ENCODE measurements around the gene PRKCZ.

The PRKCZ gene

DNA sequence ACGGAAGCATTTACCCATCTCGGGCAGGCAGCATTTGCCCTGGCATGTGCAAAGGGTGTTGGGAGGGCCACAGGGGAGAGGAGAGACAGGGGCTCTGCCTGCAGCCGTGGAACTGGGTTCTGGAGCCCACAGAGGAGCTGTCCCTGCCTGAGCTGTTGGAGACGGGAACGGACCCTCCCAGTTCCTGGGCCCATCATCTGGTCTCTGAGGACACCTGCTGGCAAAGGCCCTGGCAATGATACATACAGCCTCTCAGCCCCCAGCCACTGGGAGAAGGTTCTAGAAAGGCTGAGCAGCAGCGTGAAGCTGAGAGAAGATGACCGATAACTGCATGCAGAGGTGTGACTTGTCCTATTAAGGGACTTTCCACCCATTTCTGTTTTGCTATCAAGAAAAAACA, 113.0 kb downstream of the PRKCZ start:
- no peak for DNase-seq

DNA sequence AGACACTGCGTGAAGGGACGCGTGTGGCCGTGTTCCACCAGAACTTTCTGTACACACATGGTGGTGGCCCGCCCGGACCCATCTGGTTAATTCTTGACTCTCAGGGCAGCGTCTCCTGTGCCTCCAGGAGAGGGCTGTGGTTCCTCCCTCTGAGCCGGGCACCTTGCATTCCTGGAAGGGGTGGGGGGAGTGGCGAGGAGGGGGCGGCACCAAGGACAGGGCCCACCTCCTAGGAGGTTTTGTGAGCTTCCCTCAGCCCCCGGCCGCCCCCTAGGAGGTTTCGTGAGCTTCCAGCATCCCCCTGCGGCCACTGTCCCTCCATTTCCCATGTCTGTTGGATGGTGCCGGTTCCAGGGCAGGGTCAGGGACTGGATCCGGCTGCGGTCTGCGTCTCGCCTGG, 115.4 kb downstream of the PRKCZ start:
- no peak for DNase-seq

DNA sequence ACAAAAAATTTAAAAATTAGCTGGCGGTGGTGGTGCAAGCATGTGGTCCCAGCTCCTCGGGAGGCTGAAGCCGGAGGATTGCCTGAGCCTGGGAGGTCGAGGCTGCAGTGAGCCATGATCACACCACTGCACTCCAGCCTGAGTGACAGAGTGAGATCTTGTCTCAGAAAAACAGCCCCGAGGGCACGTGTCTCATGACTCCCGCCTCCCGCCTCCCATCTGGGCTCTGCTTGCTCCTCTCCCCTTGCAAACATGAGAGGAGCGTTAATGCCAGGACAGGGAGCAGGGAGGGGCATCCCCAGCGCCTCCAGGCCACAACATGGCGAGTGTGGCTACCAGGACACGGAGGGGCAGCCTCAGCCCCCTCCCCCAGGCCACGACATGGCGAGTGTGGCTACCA, 116.0 kb downstream of the PRKCZ start:
- no peak for DNase-seq

GRCh38 chr1:2166695-2167094, 116.5 kb downstream of the PRKCZ start:
- no peak for DNase-seq

DNA sequence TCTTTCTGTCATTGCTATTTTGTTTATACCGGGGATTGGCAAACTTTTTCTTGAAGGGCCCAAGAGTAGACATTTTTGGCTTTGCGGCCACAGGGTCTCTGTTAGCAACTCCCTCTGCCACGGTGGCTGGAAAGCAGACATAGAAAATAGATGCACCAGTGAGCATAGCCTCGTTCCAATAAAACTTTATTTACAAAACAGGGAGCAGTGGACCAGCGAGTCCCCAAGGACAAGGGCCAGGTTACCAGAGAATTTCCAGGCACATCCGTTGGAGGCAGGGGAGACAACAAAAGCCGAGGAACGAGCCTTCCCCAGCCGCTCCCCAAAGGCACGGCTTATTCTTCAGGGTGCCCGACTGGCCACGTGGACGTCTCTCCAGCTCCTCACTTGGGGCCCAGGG, 117.9 kb downstream of the PRKCZ start:
- DNase-seq: no peak

GRCh38 chr1:2168535-2168934, 118.3 kb downstream of the PRKCZ start:
- DNase-seq: no peak

GRCh38 chr1:2169200-2169836, 119.1 kb downstream of the PRKCZ start:
- no peak for DNase-seq

GRCh38 chr1:2170211-2170610, 120.0 kb downstream of the PRKCZ start:
- DNase-seq: no peak

DNA sequence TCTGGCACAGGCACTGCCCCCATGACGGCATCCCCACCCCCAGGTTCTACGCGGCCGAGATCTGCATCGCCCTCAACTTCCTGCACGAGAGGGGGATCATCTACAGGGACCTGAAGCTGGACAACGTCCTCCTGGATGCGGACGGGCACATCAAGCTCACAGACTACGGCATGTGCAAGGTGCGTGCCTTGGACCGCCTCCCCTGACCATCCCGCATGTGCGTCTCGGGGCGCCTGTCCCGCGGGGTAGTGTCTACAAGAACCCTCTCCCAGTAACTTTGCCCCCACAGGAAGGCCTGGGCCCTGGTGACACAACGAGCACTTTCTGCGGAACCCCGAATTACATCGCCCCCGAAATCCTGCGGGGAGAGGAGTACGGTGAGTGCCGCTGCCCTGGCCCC, 121.8 kb downstream of the PRKCZ start:
- DNase-seq: no peak

DNA sequence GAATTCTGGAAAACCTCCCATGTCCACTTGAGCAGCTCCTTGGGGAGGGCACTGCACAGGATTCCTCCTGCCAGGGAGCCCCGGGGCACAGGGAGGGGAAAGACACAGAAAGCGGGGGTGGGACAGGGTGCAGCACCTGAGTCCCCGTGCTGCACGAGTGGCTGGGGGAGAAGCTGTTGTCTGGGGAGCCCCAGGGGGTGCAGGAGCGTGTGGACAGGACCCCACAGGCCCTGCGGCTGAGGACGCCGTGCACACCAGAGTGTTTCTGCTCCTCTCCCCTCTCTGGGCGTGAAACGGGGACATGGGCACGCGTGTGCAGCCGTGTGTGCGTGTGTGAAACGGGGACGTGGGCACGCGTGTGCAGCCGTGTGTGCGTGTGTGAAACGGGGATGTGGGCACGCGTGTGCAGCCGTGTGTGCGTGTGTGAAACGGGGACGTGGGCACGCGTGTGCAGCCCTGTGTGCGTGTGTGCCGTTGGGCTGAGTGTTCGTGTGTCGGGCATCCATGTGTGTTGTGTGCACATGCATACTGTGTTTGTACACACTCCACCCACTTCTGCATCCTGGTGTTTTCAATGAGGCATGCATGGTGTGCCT, 122.4 kb downstream of the PRKCZ start:
- DNase-seq: no peak

DNA sequence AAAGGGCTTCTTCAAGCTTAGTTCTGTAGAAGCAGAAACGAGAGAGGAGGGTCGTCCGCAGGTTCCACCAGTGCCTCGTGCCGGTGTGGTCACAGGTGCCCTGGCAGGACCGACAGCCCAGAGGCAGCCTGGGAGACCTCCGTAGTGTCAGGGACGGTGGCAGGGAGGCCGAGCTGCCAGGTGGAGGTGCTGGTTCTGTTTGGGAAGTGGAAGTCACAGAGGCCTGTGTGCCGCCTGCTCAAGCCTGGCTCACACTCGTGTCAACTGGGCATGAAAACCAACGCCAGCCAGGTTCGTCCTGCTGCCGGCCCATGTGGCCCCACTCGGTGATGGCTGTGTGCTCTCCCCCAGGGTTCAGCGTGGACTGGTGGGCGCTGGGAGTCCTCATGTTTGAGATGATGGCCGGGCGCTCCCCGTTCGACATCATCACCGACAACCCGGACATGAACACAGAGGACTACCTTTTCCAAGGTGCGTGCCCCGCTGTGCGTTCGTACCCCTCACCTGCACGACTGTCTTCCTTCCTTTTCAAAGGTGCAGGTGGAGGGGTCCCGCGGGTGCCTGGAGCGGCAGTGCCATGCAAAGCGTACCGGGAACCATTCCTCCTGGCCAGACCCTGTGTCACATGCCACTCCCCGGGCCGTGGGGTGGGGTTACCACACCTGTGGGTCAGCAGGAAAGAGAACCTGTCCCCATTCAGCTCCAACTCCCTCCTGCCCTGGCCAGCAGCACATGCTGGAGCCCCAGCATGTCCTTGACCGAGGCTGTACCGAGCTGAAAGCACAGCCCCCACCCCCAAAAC, 123.5 kb downstream of the PRKCZ start:
- no peak for DNase-seq

DNA sequence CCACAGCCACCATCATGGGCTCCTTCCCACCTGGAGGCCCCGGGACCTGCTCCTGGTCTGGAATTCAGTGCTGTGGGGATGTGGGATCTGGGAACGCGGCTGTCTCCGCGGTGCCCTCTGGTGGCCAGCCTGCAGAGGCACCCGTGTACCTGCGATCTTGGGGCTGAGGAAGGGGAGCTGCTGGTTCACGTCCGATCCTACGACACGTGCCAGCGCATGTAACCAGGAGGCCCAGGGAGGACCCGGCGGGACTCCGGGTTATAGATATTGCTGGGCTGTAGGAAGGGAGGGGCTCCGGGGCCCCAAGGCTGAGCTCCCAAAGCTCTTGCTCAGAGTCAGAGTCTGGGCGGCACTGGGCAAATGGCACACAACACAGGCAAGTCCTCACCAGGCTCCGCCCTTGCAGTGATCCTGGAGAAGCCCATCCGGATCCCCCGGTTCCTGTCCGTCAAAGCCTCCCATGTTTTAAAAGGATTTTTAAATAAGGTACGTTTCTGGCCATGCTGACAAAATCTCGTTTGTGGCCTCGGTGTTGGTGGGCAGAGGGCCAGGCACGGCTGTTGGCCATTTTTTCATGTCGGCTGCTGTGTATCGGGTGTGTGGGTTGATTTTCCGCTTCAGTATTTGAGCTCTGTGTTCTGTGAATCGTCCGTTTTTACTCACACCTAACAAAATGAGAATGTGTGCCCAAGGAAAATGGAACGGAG, 124.3 kb downstream of the PRKCZ start:
- peak; percentile 56 for DNase-seq

DNA sequence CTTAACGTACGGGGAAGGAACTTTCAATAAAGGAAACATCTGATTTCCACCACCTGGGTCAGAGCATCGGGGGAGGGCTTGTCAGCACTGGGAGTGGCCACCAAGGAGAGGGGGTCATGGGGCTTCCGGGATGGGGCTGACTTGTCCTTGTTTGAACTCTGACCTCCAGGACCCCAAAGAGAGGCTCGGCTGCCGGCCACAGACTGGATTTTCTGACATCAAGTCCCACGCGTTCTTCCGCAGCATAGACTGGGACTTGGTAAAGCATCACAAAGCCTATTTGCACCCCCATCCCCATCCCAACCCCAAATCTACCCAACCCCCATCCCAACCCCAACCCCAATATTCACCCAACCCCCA, 124.8 kb downstream of the PRKCZ start:
- no peak for DNase-seq

- DNase-seq: no peak
Measured at GRCh38 chr1:2175681-2176454, 125.7 kb downstream of the PRKCZ start.

DNA sequence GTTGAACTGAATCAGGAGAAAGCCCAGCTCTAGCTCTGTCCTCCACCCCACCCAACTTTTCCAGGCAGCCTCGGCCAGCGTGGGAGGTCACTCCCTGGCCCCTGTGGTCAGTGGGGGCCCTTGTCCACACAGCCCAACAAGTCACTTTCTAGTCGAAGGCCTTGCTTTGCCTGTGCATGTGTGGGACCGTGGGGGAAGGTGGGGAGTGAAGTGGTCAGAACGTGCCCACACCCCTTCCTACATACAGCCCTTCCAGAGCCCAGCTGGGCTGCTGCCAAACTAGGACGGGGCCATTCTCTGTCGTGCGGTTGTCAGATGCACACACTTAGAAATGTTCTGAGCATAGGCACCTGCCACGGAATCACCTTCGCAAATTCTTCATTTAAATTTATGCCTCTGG, 126.4 kb downstream of the PRKCZ start:
- no peak for DNase-seq

DNA sequence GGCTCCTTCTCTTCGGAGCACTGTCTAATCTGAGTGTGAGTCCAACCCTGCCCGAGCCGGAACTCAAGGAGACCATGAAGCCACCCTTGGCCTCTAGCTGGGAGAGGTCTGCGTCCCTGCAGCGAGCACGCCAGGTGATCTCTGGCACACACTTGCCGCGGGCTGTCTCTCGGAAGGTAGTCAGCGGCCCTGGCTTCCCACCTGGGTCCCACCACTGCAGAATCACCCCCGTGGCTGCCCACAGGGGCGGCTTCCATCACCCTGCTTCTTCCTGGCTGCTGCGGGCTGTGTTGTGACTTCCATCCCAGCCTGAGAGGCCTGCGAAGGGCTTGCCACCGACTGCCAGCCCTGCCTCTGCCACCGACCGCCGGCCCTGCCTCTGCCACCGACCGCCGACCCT, 127.3 kb downstream of the PRKCZ start:
- no peak for DNase-seq

DNA sequence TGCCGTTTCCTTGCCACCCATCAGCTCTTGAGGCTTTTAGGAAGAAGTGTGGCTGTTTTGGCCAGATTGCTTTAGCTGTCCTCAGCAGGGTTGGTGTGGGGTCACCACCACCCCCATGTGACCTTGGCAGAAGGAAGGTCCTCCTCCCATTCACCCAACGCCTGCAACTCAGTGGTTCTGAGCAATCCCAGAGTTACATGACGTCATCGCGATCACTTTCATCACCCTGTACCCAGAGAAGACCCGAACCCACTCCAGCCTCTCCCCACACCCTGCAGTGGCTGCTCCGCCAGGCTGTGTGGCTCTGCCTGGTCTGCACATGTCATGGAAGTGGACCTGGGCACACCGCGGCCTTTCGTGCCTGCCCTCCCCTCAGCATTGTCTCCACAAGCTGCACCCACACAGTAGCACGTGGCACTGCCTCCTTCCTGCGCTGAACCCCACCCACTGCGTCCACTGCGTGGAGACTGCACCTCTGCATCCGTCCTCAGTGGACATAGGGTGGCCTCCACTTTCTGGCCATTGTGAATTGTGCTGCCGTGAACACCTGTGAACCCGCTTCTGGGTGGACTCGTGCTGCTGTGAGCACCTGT, 127.8 kb downstream of the PRKCZ start:
- DNase-seq: no peak

- no peak for DNase-seq
Measured at GRCh38 chr1:2178875-2179274, 128.7 kb downstream of the PRKCZ start.

GRCh38 chr1:2179283-2180013, 129.2 kb downstream of the PRKCZ start:
- no peak for DNase-seq

- no peak for DNase-seq
Measured at GRCh38 chr1:2180297-2181245, 130.4 kb downstream of the PRKCZ start.

- no peak for DNase-seq
Measured at GRCh38 chr1:2181271-2181670, 131.1 kb downstream of the PRKCZ start.
